Hepatocyte (in vitro differentiated cells): ENCODE measurements around the gene VIPR1.

ENCODE experiments used
- CTCF ChIP-seq: fragments of 200-600 bp; sonication (generic); IDR thresholded peaks from 2 replicates; pipeline ENCODE4 v1.5.1; 2016; ENCODE audit warnings: antibody characterized with exemption, mild to moderate bottlenecking; ENCODE audit not compliant: poor library complexity
- EZH2 ChIP-seq: fragments of 200-600 bp; sonication (generic); IDR thresholded peaks from 2 replicates; pipeline ENCODE4 v1.6.1; 2016; ENCODE audit warnings: antibody characterized with exemption, mild to moderate bottlenecking, borderline replicate concordance
- EZH2phosphoT487 ChIP-seq: fragments of 200-600 bp; sonication (generic); IDR thresholded peaks from one replicate; pipeline ENCODE4 v1.6.1; 2018; ENCODE audit warnings: antibody characterized with exemption, mild to moderate bottlenecking, low read depth, moderate library complexity; ENCODE audit not compliant: unreplicated experiment, severe bottlenecking

- no peak for TF ChIP-seq EZH2phosphoT487
- no peak for TF ChIP-seq CTCF
- no peak for TF ChIP-seq EZH2
These were observed 12.2 kb upstream of the VIPR1 start for GRCh38 chr3:42490243-42490642.
